Hematopoietic multipotent progenitor cell treated with erythropoietin and hydrocortisone succinate and interleukin-3 and kit ligand, for 8 days (in vitro differentiated cells): ENCODE data around the gene PLB1.
A peak's percentile ranks its signal among the peaks of the same experiment; 100 is the strongest.

Experiments used
- DNase-seq: peaks from one replicate; pipeline ENCODE4 v3.0.0-alpha.2; 2015

Gene PLB1, protein sequence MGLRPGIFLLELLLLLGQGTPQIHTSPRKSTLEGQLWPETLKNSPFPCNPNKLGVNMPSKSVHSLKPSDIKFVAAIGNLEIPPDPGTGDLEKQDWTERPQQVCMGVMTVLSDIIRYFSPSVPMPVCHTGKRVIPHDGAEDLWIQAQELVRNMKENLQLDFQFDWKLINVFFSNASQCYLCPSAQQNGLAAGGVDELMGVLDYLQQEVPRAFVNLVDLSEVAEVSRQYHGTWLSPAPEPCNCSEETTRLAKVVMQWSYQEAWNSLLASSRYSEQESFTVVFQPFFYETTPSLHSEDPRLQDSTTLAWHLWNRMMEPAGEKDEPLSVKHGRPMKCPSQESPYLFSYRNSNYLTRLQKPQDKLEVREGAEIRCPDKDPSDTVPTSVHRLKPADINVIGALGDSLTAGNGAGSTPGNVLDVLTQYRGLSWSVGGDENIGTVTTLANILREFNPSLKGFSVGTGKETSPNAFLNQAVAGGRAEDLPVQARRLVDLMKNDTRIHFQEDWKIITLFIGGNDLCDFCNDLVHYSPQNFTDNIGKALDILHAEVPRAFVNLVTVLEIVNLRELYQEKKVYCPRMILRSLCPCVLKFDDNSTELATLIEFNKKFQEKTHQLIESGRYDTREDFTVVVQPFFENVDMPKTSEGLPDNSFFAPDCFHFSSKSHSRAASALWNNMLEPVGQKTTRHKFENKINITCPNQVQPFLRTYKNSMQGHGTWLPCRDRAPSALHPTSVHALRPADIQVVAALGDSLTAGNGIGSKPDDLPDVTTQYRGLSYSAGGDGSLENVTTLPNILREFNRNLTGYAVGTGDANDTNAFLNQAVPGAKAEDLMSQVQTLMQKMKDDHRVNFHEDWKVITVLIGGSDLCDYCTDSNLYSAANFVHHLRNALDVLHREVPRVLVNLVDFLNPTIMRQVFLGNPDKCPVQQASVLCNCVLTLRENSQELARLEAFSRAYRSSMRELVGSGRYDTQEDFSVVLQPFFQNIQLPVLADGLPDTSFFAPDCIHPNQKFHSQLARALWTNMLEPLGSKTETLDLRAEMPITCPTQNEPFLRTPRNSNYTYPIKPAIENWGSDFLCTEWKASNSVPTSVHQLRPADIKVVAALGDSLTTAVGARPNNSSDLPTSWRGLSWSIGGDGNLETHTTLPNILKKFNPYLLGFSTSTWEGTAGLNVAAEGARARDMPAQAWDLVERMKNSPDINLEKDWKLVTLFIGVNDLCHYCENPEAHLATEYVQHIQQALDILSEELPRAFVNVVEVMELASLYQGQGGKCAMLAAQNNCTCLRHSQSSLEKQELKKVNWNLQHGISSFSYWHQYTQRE (N-terminal part only)

GRCh38 chr2:28495551-28496250, at the start of gene PLB1:
TSS of gene PLB1 (plus strand) at chr2:28496060. CDS start at chr2:28496115, 55 bp downstream.
- no peak for DNase-seq

GRCh38 chr2:28446531-28446930, 49.3 kb upstream of the PLB1 start:
- no peak for DNase-seq

DNA sequence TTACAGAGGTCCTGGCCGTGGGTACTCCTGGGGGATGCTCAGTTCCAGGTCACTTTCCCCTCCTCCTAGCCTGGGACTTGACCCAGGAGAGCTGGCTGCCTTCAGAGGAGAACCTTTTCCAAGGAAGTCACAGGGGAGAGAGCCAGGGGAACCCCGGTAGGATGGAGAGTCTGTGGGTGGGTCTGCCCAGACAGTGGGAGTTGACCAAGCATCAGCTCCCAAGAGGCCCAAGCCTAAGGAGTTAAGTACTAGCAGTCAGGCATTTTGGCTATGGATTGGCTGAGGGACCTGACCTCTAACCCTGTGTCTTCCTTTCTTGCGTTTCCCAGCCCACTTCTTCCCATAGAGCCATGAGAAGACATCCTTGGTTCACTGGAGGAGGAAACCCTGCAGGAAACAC, 48.8 kb upstream of the PLB1 start:
- DNase-seq = no peak

- peak; percentile 5 for DNase-seq
These were observed 47.7 kb upstream of the PLB1 start for GRCh38 chr2:28447943-28448792.

DNA sequence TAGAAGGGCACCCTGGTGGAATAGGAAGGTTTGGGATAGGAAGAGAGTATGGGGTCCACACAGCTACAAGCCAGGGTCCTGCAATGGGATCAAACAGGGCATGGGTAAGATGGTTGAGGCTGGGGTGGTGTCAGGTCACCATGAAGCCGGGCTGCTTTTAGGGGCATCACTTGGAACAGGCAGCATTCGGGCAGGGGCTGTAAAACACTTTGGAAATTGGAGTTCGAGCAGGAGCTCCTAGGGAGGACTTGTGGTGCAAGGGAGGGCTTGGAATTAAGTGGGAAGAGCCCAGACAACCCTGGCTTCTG, 47.1 kb upstream of the PLB1 start:
- no peak for DNase-seq

DNA sequence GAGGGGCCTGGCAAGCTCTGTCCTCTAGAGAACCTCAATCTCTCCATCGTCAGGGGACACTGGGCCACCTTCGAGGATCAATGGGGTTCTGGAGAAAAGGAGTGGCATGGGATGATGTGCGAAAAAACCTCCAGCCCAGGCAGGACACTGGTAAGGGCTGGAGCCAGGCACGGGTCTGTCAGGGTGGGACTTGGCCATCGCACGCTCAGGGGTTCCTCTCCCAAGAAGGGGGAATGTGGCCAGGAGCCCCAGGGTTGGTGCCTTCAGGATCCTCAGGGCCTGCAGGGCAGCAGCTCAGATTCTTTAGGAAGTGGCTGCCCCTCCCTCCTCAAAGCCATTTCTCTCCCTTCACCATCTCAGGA, 46.8 kb upstream of the PLB1 start:
- DNase-seq = no peak

- DNase-seq = no peak
These were observed 46.1 kb upstream of the PLB1 start for GRCh38 chr2:28449488-28450395.

- DNase-seq = no peak
These were observed 44.8 kb upstream of the PLB1 start for GRCh38 chr2:28450901-28451565.

DNA sequence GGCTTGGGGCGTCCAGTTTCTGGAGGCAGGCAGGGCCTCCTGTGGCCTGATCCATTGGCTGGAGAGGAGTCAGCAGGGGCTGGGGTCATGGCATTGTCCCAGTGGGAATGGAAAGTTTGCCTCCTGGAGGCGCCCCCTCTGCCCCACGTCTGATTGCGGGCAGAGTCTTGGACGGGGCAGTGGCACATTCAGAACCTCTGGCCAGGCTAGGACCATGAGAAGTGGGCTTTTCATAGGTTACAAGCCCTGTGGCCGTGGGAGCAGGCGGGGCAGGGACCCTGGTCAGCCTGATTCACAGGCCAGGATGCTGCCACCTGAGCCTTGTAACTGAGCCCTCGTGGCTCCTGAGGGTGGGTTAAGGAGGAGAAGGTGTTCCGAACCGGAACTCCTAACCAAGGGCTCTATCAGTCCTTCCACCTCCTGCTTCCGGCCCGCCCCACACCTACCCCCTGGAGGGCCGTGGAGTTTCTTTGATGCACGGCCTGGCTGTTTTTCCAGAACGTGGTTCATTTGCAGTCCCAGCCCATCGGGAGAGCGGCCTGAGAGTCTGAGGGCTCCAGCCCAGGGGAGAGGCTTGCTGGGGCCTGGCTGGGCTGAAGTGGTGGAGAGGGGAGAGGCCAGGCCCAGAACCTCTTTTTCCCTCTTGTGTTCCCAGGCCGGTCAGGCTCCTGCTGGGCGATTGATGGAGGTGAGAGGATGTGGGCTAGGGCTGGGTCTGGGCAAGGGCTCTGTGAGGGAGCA, 43.9 kb upstream of the PLB1 start:
- no peak for DNase-seq

DNA sequence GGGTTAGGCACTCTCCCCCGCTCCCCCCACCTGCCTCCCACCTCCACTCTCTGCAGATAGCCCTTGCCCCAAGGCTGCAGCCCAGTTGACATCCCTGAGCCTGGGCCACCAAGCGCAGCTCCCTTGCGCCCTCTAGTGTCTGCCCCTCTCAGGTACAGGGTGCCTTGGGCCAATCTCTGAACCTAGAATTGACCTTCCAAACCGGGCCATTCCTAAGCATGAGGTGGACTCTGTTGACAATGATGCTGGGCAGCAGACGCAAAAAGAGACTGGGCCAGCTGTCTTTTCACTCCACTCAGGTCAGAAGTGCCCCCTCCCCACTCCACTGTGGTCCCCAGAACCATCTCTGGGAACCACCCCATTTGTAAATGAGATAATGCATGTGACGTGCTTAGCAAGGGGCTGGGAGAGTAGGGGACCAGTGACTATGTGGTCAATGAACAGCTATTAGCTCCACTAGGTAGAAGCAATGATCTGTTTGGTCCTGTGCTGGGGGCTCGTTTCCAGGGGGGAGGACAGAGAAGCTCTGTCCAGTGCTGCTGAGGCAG, 43.3 kb upstream of the PLB1 start:
- peak; percentile 55 for DNase-seq

DNA sequence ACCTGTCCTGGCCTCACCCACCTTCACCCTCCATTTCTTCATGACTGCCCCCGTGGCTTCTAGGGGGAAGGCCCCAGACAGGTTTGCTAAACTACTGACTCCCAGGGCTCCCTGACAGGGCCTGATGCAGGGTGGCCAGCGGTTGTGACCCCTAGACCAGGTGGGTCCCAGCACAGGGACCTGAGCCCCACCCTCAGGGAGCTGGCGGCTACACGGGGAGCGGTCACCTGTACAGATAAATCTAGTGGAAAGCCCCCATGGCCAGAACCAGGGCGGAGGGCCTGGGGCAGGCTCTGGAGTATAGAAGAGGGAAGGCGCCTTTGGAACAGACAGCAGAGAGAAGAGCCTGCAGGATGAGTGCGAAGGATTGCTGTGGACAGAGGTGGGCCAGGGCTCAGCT, 42.5 kb upstream of the PLB1 start:
- DNase-seq = no peak

- DNase-seq = no peak
These were observed 41.6 kb upstream of the PLB1 start for GRCh38 chr2:28454016-28454930.

DNA sequence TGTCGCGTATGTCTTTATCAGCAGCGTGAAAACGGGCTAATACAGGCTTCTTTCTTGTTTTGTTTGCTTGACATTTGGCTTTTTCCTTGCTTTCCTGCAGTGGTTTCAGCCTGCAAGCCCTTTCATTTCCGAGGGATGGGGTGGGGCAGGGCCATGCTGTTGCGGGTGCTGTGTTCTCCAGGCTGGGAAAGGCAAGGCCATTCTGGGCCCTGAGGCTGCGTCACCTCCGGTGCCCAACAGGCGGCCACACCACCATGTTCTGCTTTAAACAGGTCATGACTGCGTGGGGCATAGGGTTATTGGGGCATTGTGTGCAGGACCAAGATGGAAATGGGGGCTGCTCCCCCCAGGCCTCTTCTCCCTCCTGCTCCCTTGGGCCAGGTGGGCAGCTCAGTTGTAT, 38.6 kb upstream of the PLB1 start:
- DNase-seq = no peak

- DNase-seq = no peak
These were observed 34.8 kb upstream of the PLB1 start for GRCh38 chr2:28461056-28461455.

DNA sequence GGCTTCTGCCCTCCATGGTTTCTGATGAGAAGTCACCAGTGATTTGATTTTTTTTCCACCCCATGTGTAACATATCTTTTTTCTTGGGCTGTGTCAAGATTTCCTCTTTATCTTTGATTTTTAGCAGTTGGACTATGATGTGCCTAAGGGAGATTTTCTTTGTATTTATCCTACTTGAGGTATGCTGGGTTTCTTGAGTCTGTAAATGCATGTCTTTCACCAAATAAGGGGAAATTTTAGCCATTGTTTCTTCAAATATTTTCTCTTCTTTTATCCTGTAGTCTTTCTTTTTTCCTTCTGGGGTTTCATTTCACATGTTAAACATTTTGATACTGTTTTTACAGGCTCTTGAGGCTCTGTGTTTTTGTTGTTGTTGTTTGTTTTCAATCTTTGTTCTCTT, 33.7 kb upstream of the PLB1 start:
- DNase-seq = no peak

- DNase-seq = no peak
These were observed 32.5 kb upstream of the PLB1 start for GRCh38 chr2:28463211-28463816.

DNA sequence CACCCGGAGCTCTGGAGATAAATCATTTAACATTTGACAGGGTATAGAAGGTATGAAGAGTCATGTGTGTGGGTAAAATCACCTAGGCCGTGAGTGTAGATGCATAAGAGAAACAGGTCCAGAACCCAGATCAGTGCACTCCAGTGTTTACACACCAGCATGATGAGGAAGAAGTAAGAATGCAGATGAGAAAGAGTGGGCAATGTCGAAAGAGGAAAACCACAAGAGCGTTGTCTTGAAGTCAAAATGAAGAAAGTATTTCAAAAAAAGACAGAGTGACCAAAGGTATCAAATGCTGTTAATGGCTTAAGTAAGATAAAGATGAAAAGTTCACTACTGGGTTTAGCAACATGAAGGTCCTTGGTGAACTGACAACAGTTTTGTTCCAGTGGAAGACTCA, 32.0 kb upstream of the PLB1 start:
- peak; percentile 9 for DNase-seq
